Tibial nerve (tissue), 4 donors: ENCODE results near the gene ATG101. TPM values are rescaled to one million over a fixed set of nuclear protein-coding genes. Genes with fewer than 3 reads are reported as not detected.
"Not testable (repeated sequence)": the region's sequence is repeated elsewhere in the genome, so short reads cannot be mapped to it uniquely, and the experiment has no call there.

Experiments
- DNase-seq, 2 donors: peaks; one replicate each; pipeline ENCODE4 v3.0.0-alpha.2; 2019; ENCODE audit warnings: low spot score in 2 of 2
- H3K27ac ChIP-seq, 4 donors: fragments of 200-600 bp; sonication (generic) in 3 of 4; one replicate each; pipeline ENCODE4 v1.5.1; 2017 to 2019; ENCODE audit warnings: mild to moderate bottlenecking in 1 of 4
- H3K27me3 ChIP-seq, 2 donors: fragments of 200-600 bp; sonication (generic) in 1 of 2; one replicate each; pipeline versions ENCODE4 v1.5.1 to v1.6.0; 2017 to 2019
- H3K36me3 ChIP-seq, 3 donors: fragments of 200-600 bp; sonication (generic); one replicate each; pipeline ENCODE4 v1.5.1; 2018 to 2019
- H3K4me1 ChIP-seq, 4 donors: fragments of 200-600 bp; sonication (generic) in 3 of 4; one replicate each; pipeline ENCODE4 v1.5.1; 2017 to 2019
- H3K4me3 ChIP-seq, 4 donors: fragments of 200-600 bp; sonication (generic) in 3 of 4; one replicate each; pipeline ENCODE4 v1.5.1; 2017 to 2019; ENCODE audit warnings: mild to moderate bottlenecking in 1 of 4, moderate library complexity in 1 of 4
- H3K9me3 ChIP-seq, 4 donors: fragments of 200-600 bp; sonication (generic) in 3 of 4; one replicate each; pipeline ENCODE4 v1.5.1; 2017 to 2019
- EP300 ChIP-seq, 2 donors: sonication (generic); formaldehyde crosslinking; IDR thresholded peaks; one replicate each; pipeline ENCODE4 v1.6.1; 2017; ENCODE audit warnings: antibody characterized with exemption in 2 of 2, mild to moderate bottlenecking in 1 of 2
- POLR2A ChIP-seq, 2 donors: fragments of 450-650 bp; IDR thresholded peaks; one replicate each; pipeline ENCODE4 v1.6.1; 2017; ENCODE audit warnings: antibody characterized with exemption in 2 of 2, mild to moderate bottlenecking in 2 of 2, moderate library complexity in 2 of 2
- WGBS, 2 donors: methylation state at CpG; one replicate each; pipeline ENCODE4 v1.1.5; 2018; 5-methylcytosine and 5-hydroxymethylcytosine counted together
- total RNA-seq, 4 donors: library from RNA; depleted of rRNA; stranded (reverse); fragments of >200 nt; gene quantifications; one replicate each; pipeline ENCODE4 v1.1.0, GENCODE V29; 2016
- TF ChIP-seq, protein P1 (sequence below), 5 experiments: fragments of 200-600 bp in 3 of 5; fragments of 450-650 bp in 2 of 5; sonication (generic) in 3 of 5; IDR thresholded peaks; one replicate each; pipeline ENCODE4 v1.5.1; 2016 to 2019; ENCODE audit warnings: antibody characterized with exemption in 5 of 5, mild to moderate bottlenecking in 3 of 5, moderate library complexity in 2 of 5

ATG101 gene
- total RNA-seq, 4 donors from 2014 or later = 32.6 to 49.6 (median 37.5) TPM

DNA sequence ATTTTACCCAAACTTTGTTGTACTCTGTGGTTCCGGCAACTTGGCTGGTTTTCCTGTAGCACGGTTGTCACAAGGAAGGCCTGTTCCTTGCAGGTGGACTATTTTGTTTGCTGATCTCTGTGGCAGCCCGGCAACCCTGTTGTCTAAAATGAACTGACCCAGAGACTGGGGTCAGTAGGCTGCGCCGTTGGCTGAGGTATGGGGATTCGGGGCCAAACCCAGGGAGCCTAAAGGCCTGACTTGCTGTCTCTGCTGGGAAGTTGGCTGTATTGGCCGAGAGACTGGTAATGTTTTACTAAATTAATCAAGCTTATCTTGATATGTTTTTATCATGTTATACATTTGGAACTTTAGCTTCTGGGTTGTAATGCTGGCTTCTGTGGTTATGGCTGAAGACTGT is 23.6 kb downstream of the ATG101 start:
- H3K27me3 ChIP-seq = peaks cover 0 to 5% of the 10 kb centered on the region in 2 donors
- no peak for DNase-seq
- no peaks in the 10 kb centered on the region for H3K9me3 ChIP-seq
- 82 to 89% methylated on average over 7 of the region's 7 CpGs for WGBS, 2 donors
- H3K27ac ChIP-seq = no peak overlapping the region
- no peaks in the 10 kb centered on the region for H3K36me3 ChIP-seq
- no peaks in the 10 kb centered on the region for H3K4me1 ChIP-seq
- TF ChIP-seq POLR2A (IDR thresholded peaks at IDR 0.05) = no peak
- TF ChIP-seq, protein P1, sequence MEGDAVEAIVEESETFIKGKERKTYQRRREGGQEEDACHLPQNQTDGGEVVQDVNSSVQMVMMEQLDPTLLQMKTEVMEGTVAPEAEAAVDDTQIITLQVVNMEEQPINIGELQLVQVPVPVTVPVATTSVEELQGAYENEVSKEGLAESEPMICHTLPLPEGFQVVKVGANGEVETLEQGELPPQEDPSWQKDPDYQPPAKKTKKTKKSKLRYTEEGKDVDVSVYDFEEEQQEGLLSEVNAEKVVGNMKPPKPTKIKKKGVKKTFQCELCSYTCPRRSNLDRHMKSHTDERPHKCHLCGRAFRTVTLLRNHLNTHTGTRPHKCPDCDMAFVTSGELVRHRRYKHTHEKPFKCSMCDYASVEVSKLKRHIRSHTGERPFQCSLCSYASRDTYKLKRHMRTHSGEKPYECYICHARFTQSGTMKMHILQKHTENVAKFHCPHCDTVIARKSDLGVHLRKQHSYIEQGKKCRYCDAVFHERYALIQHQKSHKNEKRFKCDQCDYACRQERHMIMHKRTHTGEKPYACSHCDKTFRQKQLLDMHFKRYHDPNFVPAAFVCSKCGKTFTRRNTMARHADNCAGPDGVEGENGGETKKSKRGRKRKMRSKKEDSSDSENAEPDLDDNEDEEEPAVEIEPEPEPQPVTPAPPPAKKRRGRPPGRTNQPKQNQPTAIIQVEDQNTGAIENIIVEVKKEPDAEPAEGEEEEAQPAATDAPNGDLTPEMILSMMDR (IDR thresholded peaks at IDR 0.05) = no peak
- TF ChIP-seq EP300 (IDR thresholded peaks at IDR 0.05) = no peak
- no peak overlapping the region for H3K4me3 ChIP-seq

DNA sequence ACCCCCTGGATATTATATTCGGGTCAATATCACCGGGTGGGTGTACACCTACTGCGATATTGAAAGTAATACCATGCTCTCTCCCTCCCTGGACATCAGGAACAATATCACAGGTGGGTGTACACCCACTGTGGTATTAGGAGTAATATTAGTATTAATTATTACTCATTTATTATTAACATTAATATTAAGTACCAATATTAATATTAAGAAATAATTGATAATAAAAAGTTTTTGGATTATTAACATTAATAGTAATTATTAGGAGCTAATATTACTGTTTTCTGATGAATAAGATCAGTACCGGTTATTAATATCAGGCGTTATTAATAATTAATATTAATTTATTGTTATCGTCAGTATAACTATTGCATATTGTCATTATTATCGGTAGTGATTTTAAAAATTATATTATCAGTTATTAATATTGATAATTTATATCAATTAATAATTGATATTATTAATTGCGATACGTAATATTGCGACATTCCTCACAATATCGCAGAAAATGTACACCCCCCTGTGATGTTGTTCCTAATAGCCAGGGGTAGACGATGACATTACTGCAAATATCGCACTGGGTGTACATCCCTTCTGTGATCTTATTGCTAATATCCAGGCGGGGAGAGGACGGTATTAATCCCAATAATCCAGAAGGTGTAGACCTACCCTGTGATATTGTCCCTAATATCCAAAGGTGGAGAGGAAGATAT is 26.7 kb downstream of the ATG101 start:
- Histone ChIP-seq H3K27ac (no peak overlapping the region), H3K4me3 (no peak overlapping the region), H3K36me3 (no peaks in the 10 kb centered on the region), H3K27me3 (peaks cover 0 to 16% of the 10 kb centered on the region in 2 donors), H3K9me3 (no peaks in the 10 kb centered on the region), H3K4me1 (no peaks in the 10 kb centered on the region)
- TF ChIP-seq, protein P1 (IDR thresholded peaks at IDR 0.05) = no peak
- TF ChIP-seq POLR2A (IDR thresholded peaks at IDR 0.05) (no peak), EP300 (IDR thresholded peaks at IDR 0.05) (no peak)
- 93 to 95% methylated on average over 15 of the region's 15 CpGs for WGBS, 2 donors
- DNase-seq = no peak

DNA sequence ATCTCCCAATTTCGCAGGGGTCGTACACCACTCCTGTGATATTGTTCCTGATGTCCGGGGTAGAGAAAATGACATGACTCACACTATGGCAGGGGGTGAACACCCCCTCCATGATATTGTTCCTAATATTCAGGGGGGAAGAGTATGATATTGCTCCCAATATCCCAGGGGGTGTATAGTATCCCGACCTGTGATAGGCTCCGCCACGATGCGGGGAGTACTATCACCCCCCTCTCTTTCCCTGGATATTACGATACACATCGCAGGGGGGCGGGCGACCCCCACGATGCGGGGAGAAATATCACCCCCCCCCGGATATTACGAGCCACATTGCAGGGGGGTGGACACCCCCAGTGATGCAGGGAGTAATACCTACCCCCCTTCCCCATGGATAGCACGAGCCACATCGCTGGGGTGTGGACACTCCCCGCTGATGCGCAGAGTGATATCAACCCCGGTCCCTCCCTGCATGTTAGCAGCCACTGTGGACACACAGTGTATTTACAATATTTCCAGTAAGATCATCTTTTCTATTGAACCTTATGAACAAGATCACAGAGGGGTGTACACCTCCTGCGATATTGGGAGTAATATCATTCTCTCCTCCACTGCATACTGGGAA is 27.4 kb downstream of the ATG101 start:
- no peak for TF ChIP-seq EP300 (IDR thresholded peaks at IDR 0.05)
- TF ChIP-seq, protein P1 (IDR thresholded peaks at IDR 0.05) = no peak
- TF ChIP-seq POLR2A (IDR thresholded peaks at IDR 0.05) = no peak
- Histone ChIP-seq H3K27me3 (peaks cover 0 to 16% of the 10 kb centered on the region in 2 donors), H3K4me3 (no peak overlapping the region), H3K4me1 (no peaks in the 10 kb centered on the region), H3K9me3 (no peaks in the 10 kb centered on the region), H3K36me3 (no peaks in the 10 kb centered on the region), H3K27ac (no peak overlapping the region)
- DNase-seq = no peak
- WGBS, 2 donors = 86 to 89% methylated on average over 18 to 21 of the region's 21 CpGs

DNA sequence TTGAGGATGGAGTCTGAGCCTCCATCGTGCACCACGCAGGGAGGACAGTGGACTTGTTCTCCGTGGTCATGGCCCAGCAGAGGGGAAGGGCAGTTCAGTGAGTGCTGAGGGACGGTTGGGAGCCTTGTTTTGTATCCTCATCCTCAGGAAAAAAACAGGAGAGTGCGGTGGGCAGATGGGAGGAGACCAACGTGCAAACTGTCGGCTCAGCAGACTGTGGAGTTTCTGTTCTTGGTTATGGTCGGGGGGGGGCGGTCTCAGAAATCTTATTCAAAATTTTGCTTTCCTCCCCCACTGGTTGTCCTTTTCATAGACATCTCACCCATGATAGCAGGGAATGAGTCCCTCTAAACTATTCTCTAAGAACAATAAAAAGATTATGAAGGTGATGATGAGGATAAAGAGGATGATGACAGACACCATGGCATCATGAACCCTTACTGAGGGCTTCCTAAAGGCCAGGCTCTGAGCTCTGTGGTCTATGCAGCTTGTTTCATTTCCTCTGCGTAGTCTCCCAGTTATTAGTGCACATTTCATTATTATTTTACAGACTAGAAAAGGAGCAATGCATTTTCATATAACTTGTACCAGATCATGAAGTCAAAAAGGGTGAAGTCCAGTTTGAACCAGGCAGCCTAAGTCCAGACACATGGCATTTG is 34.8 kb downstream of the ATG101 start:
- H3K9me3 ChIP-seq, H3K4me3 ChIP-seq, H3K4me1 ChIP-seq, DNase-seq, H3K36me3 ChIP-seq, H3K27me3 ChIP-seq, H3K27ac ChIP-seq: not testable (repeated sequence)
- WGBS, 2 donors = 53 to 59% methylated on average over 6 to 10 of the region's 10 CpGs

DNA sequence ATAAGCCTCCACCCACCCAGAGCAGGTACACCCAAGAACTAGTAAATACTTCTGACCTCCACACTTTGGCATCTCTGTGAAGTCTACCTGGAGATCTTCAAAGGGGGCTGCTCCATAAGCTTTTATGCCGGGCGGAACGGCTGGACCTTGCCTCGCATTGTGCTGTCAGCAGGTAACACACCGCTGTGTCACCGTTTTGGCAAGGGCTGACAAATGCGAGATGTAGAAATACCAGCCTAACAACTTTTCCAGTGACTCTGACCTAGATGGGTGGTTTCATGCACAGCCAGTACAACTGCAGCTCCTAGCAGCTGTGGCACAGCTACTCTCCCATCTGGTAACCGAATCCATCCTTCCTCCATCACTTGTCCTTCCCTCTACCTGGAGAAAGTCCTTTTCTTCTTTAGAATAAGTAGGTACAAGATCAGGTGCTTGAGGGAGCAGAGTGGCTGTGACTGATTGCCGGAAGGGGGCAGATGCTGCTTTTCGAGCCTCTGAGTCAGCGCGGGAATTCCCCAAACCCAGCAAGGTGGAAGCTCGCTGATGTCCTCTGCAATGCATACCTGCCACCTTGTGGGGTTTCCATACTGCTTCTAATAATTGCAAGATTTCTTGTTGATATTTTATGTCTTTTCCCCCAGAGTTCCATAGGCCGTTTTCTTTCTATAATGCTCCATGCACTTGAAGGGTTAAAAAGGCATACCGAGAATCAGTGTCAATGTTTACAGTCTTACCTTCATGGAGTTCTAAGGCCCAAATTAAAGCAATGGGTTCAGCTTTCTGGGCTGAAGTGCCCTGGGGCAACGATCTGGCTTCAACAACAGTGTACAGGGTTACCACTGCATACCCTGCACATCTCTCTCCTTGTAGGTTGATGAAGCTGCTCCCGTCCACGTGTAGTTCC is 46.7 kb downstream of the ATG101 start:
- H3K27ac ChIP-seq, H3K36me3 ChIP-seq, H3K4me1 ChIP-seq, DNase-seq, H3K9me3 ChIP-seq, H3K4me3 ChIP-seq: not testable (repeated sequence)
- whole genome bisulfite sequencing, 2 donors = 57 to 68% methylated on average over 18 of the region's 18 CpGs
- peaks cover 0 to 11% of the 10 kb centered on the region in 2 donors for H3K27me3 ChIP-seq

DNA sequence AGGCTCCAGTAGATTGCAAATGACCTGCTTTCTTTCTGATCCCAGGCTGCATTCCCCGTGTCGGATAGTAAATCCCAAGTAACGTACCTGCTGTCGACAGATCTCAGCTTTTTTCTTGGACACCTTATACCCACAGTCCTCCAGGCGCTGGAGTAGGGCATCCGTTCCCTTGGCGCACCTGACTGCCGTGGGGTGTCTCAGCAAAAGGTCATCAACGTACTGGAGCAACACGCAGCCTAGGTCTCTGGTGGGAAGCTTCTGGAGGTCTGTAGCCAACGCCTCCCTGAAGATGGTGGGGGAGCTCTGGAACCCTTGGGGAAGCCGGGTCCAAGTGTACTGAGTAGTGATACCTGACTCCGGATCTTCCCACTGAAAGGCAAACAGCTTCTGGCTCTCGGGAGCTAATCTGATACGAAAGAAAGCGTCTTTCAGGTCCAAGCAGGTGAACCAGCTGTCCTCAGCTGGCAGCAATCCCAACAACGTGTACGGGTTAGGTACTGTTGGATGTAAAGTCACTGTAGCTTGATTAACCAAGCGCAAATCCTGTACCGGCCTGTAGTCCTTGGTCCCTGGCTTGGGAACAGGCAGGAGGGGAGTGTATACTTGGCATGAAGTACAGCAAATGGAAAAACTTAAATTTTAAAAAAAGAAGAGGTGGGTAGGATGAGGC is 48.2 kb downstream of the ATG101 start:
- H3K9me3 ChIP-seq, DNase-seq, H3K27ac ChIP-seq, H3K4me3 ChIP-seq, H3K36me3 ChIP-seq, H3K4me1 ChIP-seq: not testable (repeated sequence)
- H3K27me3 ChIP-seq = peaks cover 0 to 14% of the 10 kb centered on the region in 2 donors
- WGBS, 2 donors = 82 to 85% methylated on average over 19 to 20 of the region's 20 CpGs
